HepG2 (cell line): ENCODE measurements around the gene TADA3. TPM values are rescaled to one million over a fixed set of nuclear protein-coding genes. Genes with fewer than 3 reads are reported as not detected.

Source experiments
- AFF4 ChIP-seq: sonication (generic); formaldehyde crosslinking; IDR thresholded peaks from 2 replicates; pipeline ENCODE4 v1.4.0; 2020; ENCODE audit warnings: missing genetic modification reagents
- ARNTL ChIP-seq: sonication (generic); formaldehyde crosslinking; IDR thresholded peaks from 2 replicates; pipeline ENCODE4 v1.4.0; 2020; ENCODE audit warnings: mild to moderate bottlenecking, missing genetic modification reagents
- BCL3 ChIP-seq: sonication (generic); formaldehyde crosslinking; IDR thresholded peaks from 2 replicates; pipeline ENCODE4 v1.5.1; 2020; ENCODE audit warnings: mild to moderate bottlenecking, missing genetic modification reagents, moderate library complexity
- HNRNPLL ChIP-seq: fragments of 200-400 bp; formaldehyde crosslinking; IDR thresholded peaks from 2 replicates; pipeline ENCODE4 v1.6.1; 2017; ENCODE audit warnings: mild to moderate bottlenecking, low read depth, low read length; ENCODE audit not compliant: poor library complexity, severe bottlenecking
- IKZF4 ChIP-seq: sonication (generic); formaldehyde crosslinking; IDR thresholded peaks from 2 replicates; pipeline ENCODE4 v1.5.1; 2020; ENCODE audit warnings: borderline replicate concordance, mild to moderate bottlenecking, low read depth, missing genetic modification reagents; ENCODE audit errors: not compliant biosample characterization
- KDM1A ChIP-seq: IDR thresholded peaks from 2 replicates; pipeline ENCODE4 v1.6.1; 2016; ENCODE audit warnings: missing compliant biosample characterization
- KIAA2018 ChIP-seq: sonication (generic); formaldehyde crosslinking; IDR thresholded peaks from 2 replicates; pipeline ENCODE4 v1.5.0; 2020; ENCODE audit warnings: mild to moderate bottlenecking, missing genetic modification reagents, borderline replicate concordance
- PHF8 ChIP-seq: sonication (generic); formaldehyde crosslinking; IDR thresholded peaks from 2 replicates; pipeline ENCODE4 v1.5.0; 2020; ENCODE audit warnings: missing genetic modification reagents
- RORA ChIP-seq: sonication (generic); formaldehyde crosslinking; IDR thresholded peaks from 2 replicates; pipeline ENCODE4 v1.5.0; 2020; ENCODE audit warnings: mild to moderate bottlenecking, missing genetic modification reagents, moderate library complexity
- polyA plus RNA-seq, 8 experiments: library from polyadenylated mRNA; depleted of rRNA in 3 of 8; stranded (reverse) in 7 of 8; unstranded in 1 of 8; fragments of >200 nt; fragmentation: Illumina TruSeq in 4 of 8; extraction: Trizol in 4 of 8; gene quantifications; 2 replicates each; pipeline versions ENCODE4 v1.2.1 to v1.2.3, GENCODE V29; 2011 to 2016; ENCODE audit warnings: low read depth in 4 of 8, missing spikeins in 1 of 8, mixed read lengths in 1 of 8; ENCODE audit not compliant: insufficient read depth in 1 of 8
- total RNA-seq, 5 experiments: library from RNA; depleted of rRNA; stranded (reverse); fragments of >200 nt; fragmentation: Illumina TruSeq; extraction: Trizol; gene quantifications; 2 replicates each; pipeline ENCODE4 v1.2.3, GENCODE V29; 2016; ENCODE audit warnings: low read depth in 1 of 5

Gene TADA3
- total and polyA plus RNA-seq, 2 of the 13 experiments (the other 11 are each of a cell fraction or from before 2014, with no cell fraction given) = 32.1 to 37.1 TPM

- TF ChIP-seq KIAA2018 (CRISPR knock-in tag) (no peak), KDM1A (CRISPR knock-in tag) (no peak), ARNTL (CRISPR knock-in tag) (no peak), RORA (CRISPR knock-in tag) (no peak), IKZF4 (no peak), HNRNPLL (no peak), PHF8 (CRISPR knock-in tag) (no peak), AFF4 (CRISPR knock-in tag) (no peak), BCL3 (no peak)
Measured at GRCh38 chr3:9744162-9744561, 48.1 kb downstream of the TADA3 start (continued).
